Heart left ventricle (tissue), 16 donors: Measurements from ENCODE around the gene FBF1. TPM values are rescaled to one million over a fixed set of nuclear protein-coding genes. Genes with fewer than 3 reads are reported as not detected.
"Not testable (repeated sequence)": the region's sequence is repeated elsewhere in the genome, so short reads cannot be mapped to it uniquely, and the experiment has no call there.

Experiments
- ATAC-seq, 4 donors: fragments of 200-7000 bp; cut with Tn5 transposase; one replicate each; pipeline ENCODE4 v1.9.1; 2020 to 2022; ENCODE audit warnings: moderate library complexity in 4 of 4, mild to moderate bottlenecking in 3 of 4, moderate number of reproducible peaks in 1 of 4
- DNase-seq, 5 donors: peaks; one replicate each; pipeline ENCODE4 v3.0.0-alpha.2; 2020
- H3K27ac ChIP-seq, 12 donors: fragments of 200-600 bp; sonication (generic) in 4 of 12; one replicate each; pipeline versions ENCODE4 v1.5.0 to v1.8.0; 2016 to 2022; ENCODE audit warnings: mild to moderate bottlenecking in 2 of 12
- H3K27me3 ChIP-seq, 9 donors: fragments of 200-600 bp; sonication (generic) in 2 of 9; one replicate each; pipeline versions ENCODE4 v1.5.1 to v1.8.0; 2016 to 2022; ENCODE audit warnings: mild to moderate bottlenecking in 3 of 9
- H3K36me3 ChIP-seq, 9 donors: fragments of 200-600 bp; sonication (generic) in 2 of 9; one replicate each; pipeline versions ENCODE4 v1.5.0 to v1.8.0; 2018 to 2022; ENCODE audit warnings: mild to moderate bottlenecking in 2 of 9
- H3K4me1 ChIP-seq, 12 donors: fragments of 200-600 bp; sonication (generic) in 4 of 12; one replicate each; pipeline versions ENCODE4 v1.5.0 to v1.8.0; 2016 to 2022; ENCODE audit warnings: mild to moderate bottlenecking in 3 of 12
- H3K4me3 ChIP-seq, 12 donors: fragments of 200-600 bp; sonication (generic) in 4 of 12; one replicate each; pipeline versions ENCODE4 v1.5.0 to v1.8.0; 2017 to 2022; ENCODE audit warnings: mild to moderate bottlenecking in 9 of 12, moderate library complexity in 4 of 12
- H3K9me3 ChIP-seq, 12 donors: fragments of 200-600 bp; sonication (generic) in 4 of 12; one replicate each; pipeline versions ENCODE4 v1.5.0 to v1.8.0; 2016 to 2022; ENCODE audit warnings: mild to moderate bottlenecking in 1 of 12
- CTCF ChIP-seq, 12 donors: fragments of 200-600 bp; sonication (generic) in 4 of 12; IDR thresholded peaks; one replicate each; pipeline versions ENCODE4 v1.5.0 to v1.8.0; 2018 to 2022; ENCODE audit warnings: antibody characterized with exemption in 12 of 12, mild to moderate bottlenecking in 5 of 12
- POLR2A ChIP-seq, 2 donors: fragments of 450-650 bp; IDR thresholded peaks; one replicate each; pipeline ENCODE4 v1.6.1; 2017; ENCODE audit warnings: antibody characterized with exemption in 2 of 2, mild to moderate bottlenecking in 2 of 2, moderate library complexity in 2 of 2
- WGBS, 4 donors: extraction: QIAGEN DNeasy Blood & Tissue Kit in 2 of 4; methylation state at CpG; one replicate each; pipeline versions ENCODE4 v1.1.5 to v1.1.7; 2013 to 2018; 5-methylcytosine and 5-hydroxymethylcytosine counted together
- intact Hi-C, 10 donors: fragments of 100-400 bp; cut with DNase I; formaldehyde crosslinking; loops; one replicate each; pipeline versions ENCODE4 v1.11.1 to v1.14.2; 2022
- polyA plus RNA-seq, 2 donors: library from polyadenylated mRNA; stranded (reverse); fragments of 200-250 nt; gene quantifications; one replicate each; pipeline ENCODE4 v1.2.3, GENCODE V29; 2013
- total RNA-seq, 9 donors: library from RNA; depleted of rRNA in 2 of 9; stranded (reverse); fragments of >200 nt in 2 of 9; fragmentation: NEBNext Ultra II Directional in 3 of 9; extraction: Animal tissue kit (Norgen Biotek cat#: 25700) in 3 of 9; gene quantifications; one replicate each; pipeline versions ENCODE4 v1.1.0 to v1.2.4, GENCODE V29; 2016 to 2023
- donor health status: ischemic (EF 13 %, LVEDD 7.1; RV severe dilation, severe dysfunction).
- donor health status: healthy with polysubstance abuse.
- donor health status: DM: no; HTN: yes; CAD: no.
- donor health status: DM: no; HTN: no; CAD: no.
- donor health status: ischemic (EF 25% LVEDD 6.9; RV normal size, moderate dysfunction).
- donor health status: ischemic (EF 25% LVEDD 5.7; RV mildly dilated, moderate dysfunction).
- donor health status: healthy.
- donor health status: DM: yes; HTN: yes; CAD: no.
- donor health status: ischemic (EF 35%, LVEDD 5.7; RV mildly dilated, moderate dysfunction).
- donor health status: nonischemic (EF 11% LVEDD 7.7; RV severe dilation, severe dysfunction).
- donor health status: DM: yes; HTN: yes; CAD: no.
- donor health status: PGD.
- donor health status: ischemic (EF 29% LVEDD 5.4; RV normal size, mild dysfunction).
- donor health status: nonischemic (EF 23%, LVEDD 6.1; RV moderate dilation, normal function).

FBF1 gene
- total and polyA plus RNA-seq, 11 donors = 1.5 to 5.4 (median 2.9) TPM

GRCh38 chr17:75975757-75976174, 34.9 kb upstream of the FBF1 start:
- WGBS, 4 donors = 63 to 66% (median 65%) methylated on average over 5 of the region's 5 CpGs
- intact Hi-C loops = loop anchor here in 2 of 10 donors (5.0 kb wide), 1 partner anchor 33 kb away; the partner anchor contains the start of gene FBF1 (in 2 of the 2)
- H3K9me3 ChIP-seq = no peaks in the 10 kb centered on the region
- H3K27ac ChIP-seq = peak overlapping the region in 9 of 12 donors; percentile 12 to 68 (median 49)
- peaks cover 0 to 54% (median 28%) of the 10 kb centered on the region in 9 donors for H3K36me3 ChIP-seq
- peaks cover 0 to 59% (median 39%) of the 10 kb centered on the region in 12 donors for H3K4me1 ChIP-seq
- H3K4me3 ChIP-seq = peak overlapping the region in 8 of 12 donors; percentile 0 to 24 (median 8)
- no peaks in the 10 kb centered on the region for H3K27me3 ChIP-seq
- TF ChIP-seq CTCF (IDR thresholded peaks at IDR 0.05) (no peak), POLR2A (IDR thresholded peaks at IDR 0.05) (no peak)
- DNase-seq (no peak), ATAC-seq (no peak)

- H3K27me3 ChIP-seq, H3K9me3 ChIP-seq, ATAC-seq, H3K4me3 ChIP-seq, DNase-seq: not testable (repeated sequence)
- Histone ChIP-seq H3K27ac (peak overlapping the region in 5 of 12 donors; percentile 33 to 55 (median 51)), H3K36me3 (peaks cover 0 to 60% (median 34%) of the 10 kb centered on the region in 9 donors), H3K4me1 (peaks cover 0 to 57% (median 37%) of the 10 kb centered on the region in 12 donors)
- intact Hi-C loops = loop anchor here in 2 of 10 donors (5.0 kb wide), 1 partner anchor 33 kb away; the partner anchor contains the start of gene FBF1 (in 2 of the 2)
- WGBS, 4 donors = 88 to 95% (median 91%) methylated on average over 6 of the region's 6 CpGs
Observed at GRCh38 chr17:75975187-75975586, 34.3 kb upstream of the FBF1 start.

- peaks cover 0 to 30% (median 11%) of the 10 kb centered on the region in 12 donors for H3K4me1 ChIP-seq
- no peak overlapping the region for H3K4me3 ChIP-seq
- peak overlapping the region in 4 of 12 donors; percentile 3 to 58 (median 39) for H3K27ac ChIP-seq
- DNase-seq (no peak), ATAC-seq (no peak)
- intact Hi-C loops = no loop called here
- H3K36me3 ChIP-seq = peaks cover 0 to 77% (median 35%) of the 10 kb centered on the region in 9 donors
- no peaks in the 10 kb centered on the region for H3K9me3 ChIP-seq
- H3K27me3 ChIP-seq = no peaks in the 10 kb centered on the region
- 91 to 93% (median 91%) methylated on average over 7 of the region's 7 CpGs for WGBS, 4 donors
- TF ChIP-seq POLR2A (IDR thresholded peaks at IDR 0.05) = no peak
- no peak for TF ChIP-seq CTCF (IDR thresholded peaks at IDR 0.05)
Observed at GRCh38 chr17:75970626-75971025, 29.8 kb upstream of the FBF1 start.

- no peaks in the 10 kb centered on the region for H3K27me3 ChIP-seq
- 44 to 58% (median 48%) methylated on average over 4 of the region's 4 CpGs for WGBS, 4 donors
- H3K4me3 ChIP-seq = no peak overlapping the region
- ATAC-seq (peak in 2 of 4 donors; percentile 37 to 57), DNase-seq (no peak)
- peaks cover 0 to 26% (median 8%) of the 10 kb centered on the region in 12 donors for H3K4me1 ChIP-seq
- peaks cover 0 to 77% (median 35%) of the 10 kb centered on the region in 9 donors for H3K36me3 ChIP-seq
- TF ChIP-seq POLR2A (IDR thresholded peaks at IDR 0.05) = no peak
- TF ChIP-seq CTCF (IDR thresholded peaks at IDR 0.05) = no peak
- intact Hi-C loops = no loop called here
- peak overlapping the region in 4 of 12 donors; percentile 3 to 58 (median 39) for H3K27ac ChIP-seq
- no peaks in the 10 kb centered on the region for H3K9me3 ChIP-seq
Observed at GRCh38 chr17:75970011-75970523, 29.2 kb upstream of the FBF1 start.

- Histone ChIP-seq H3K4me1 (peaks cover 0 to 22% (median 8%) of the 10 kb centered on the region in 12 donors), H3K36me3 (peaks cover 0 to 74% (median 28%) of the 10 kb centered on the region in 9 donors)
- intact Hi-C loops, H3K9me3 ChIP-seq, H3K27me3 ChIP-seq, H3K27ac ChIP-seq, H3K4me3 ChIP-seq, ATAC-seq, DNase-seq: not testable (repeated sequence)
- 85 to 96% (median 89%) methylated on average over 10 of the region's 10 CpGs for WGBS, 4 donors
Observed at GRCh38 chr17:75969044-75969443, 28.2 kb upstream of the FBF1 start.
